ENCODE results near the gene CTXND1.

DNA sequence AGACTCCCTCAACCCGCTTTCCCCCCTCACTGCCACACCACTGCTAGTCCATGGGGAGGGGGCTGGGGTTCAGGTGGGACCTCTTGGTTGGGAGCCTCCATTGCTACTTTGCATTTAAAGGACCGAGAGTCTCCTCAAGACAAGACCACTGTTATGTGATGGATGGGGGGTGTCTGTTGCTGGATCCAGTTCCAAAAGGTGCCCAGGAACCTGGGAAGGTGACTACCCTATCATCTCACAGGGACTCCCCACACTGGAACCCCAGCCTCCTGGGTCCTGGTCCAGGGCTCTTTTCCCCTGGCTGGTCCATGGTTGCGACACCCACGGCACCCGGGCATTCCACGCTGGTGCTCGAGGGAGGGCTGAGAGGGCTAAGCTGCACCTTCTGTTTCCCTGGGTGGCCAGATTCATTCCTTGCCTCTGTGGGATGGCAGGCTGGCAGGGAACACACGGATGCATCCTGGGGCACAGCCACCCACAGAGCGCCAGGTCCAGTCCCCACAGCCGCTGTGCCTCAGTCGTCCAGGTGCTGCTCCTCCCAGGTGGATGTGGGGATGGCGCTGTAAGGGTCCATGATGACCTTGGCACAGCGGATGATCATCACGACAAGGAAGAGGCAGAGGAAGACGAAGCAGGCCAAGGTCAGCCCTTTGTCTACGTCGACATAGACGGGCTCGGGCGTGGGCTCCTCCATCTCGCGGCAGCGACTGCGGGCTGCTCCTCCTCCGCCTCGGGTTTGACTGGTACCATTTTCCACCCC lies 50.6 kb downstream of the CTXND1 start:
- no peak for TF ChIP-seq ZFP30 (CRISPR knock-in tag; IDR thresholded peaks at IDR 0.05)
- TF ChIP-seq, protein P1, sequence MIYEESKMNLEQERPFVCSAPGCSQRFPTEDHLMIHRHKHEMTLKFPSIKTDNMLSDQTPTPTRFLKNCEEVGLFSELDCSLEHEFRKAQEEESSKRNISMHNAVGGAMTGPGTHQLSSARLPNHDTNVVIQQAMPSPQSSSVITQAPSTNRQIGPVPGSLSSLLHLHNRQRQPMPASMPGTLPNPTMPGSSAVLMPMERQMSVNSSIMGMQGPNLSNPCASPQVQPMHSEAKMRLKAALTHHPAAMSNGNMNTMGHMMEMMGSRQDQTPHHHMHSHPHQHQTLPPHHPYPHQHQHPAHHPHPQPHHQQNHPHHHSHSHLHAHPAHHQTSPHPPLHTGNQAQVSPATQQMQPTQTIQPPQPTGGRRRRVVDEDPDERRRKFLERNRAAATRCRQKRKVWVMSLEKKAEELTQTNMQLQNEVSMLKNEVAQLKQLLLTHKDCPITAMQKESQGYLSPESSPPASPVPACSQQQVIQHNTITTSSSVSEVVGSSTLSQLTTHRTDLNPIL (CRISPR knock-in tag; IDR thresholded peaks at IDR 0.05; ENCODE audit: low read depth): no peak
- TF ChIP-seq, protein P2, sequence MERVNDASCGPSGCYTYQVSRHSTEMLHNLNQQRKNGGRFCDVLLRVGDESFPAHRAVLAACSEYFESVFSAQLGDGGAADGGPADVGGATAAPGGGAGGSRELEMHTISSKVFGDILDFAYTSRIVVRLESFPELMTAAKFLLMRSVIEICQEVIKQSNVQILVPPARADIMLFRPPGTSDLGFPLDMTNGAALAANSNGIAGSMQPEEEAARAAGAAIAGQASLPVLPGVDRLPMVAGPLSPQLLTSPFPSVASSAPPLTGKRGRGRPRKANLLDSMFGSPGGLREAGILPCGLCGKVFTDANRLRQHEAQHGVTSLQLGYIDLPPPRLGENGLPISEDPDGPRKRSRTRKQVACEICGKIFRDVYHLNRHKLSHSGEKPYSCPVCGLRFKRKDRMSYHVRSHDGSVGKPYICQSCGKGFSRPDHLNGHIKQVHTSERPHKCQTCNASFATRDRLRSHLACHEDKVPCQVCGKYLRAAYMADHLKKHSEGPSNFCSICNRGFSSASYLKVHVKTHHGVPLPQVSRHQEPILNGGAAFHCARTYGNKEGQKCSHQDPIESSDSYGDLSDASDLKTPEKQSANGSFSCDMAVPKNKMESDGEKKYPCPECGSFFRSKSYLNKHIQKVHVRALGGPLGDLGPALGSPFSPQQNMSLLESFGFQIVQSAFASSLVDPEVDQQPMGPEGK (CRISPR knock-in tag; IDR thresholded peaks at IDR 0.05; ENCODE audit: borderline replicate concordance): no peak
- TF ChIP-seq, protein P3, sequence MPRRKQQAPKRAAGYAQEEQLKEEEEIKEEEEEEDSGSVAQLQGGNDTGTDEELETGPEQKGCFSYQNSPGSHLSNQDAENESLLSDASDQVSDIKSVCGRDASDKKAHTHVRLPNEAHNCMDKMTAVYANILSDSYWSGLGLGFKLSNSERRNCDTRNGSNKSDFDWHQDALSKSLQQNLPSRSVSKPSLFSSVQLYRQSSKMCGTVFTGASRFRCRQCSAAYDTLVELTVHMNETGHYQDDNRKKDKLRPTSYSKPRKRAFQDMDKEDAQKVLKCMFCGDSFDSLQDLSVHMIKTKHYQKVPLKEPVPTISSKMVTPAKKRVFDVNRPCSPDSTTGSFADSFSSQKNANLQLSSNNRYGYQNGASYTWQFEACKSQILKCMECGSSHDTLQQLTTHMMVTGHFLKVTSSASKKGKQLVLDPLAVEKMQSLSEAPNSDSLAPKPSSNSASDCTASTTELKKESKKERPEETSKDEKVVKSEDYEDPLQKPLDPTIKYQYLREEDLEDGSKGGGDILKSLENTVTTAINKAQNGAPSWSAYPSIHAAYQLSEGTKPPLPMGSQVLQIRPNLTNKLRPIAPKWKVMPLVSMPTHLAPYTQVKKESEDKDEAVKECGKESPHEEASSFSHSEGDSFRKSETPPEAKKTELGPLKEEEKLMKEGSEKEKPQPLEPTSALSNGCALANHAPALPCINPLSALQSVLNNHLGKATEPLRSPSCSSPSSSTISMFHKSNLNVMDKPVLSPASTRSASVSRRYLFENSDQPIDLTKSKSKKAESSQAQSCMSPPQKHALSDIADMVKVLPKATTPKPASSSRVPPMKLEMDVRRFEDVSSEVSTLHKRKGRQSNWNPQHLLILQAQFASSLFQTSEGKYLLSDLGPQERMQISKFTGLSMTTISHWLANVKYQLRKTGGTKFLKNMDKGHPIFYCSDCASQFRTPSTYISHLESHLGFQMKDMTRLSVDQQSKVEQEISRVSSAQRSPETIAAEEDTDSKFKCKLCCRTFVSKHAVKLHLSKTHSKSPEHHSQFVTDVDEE (CRISPR knock-in tag; IDR thresholded peaks at IDR 0.05): no peak
- TF ChIP-seq, protein P4, sequence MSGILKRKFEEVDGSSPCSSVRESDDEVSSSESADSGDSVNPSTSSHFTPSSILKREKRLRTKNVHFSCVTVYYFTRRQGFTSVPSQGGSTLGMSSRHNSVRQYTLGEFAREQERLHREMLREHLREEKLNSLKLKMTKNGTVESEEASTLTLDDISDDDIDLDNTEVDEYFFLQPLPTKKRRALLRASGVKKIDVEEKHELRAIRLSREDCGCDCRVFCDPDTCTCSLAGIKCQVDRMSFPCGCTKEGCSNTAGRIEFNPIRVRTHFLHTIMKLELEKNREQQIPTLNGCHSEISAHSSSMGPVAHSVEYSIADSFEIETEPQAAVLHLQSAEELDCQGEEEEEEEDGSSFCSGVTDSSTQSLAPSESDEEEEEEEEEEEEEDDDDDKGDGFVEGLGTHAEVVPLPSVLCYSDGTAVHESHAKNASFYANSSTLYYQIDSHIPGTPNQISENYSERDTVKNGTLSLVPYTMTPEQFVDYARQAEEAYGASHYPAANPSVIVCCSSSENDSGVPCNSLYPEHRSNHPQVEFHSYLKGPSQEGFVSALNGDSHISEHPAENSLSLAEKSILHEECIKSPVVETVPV (CRISPR knock-in tag; IDR thresholded peaks at IDR 0.05): no peak
- no peak for TF ChIP-seq RARB (CRISPR knock-in tag; IDR thresholded peaks at IDR 0.05)
- no peak for TF ChIP-seq ZNF8 (CRISPR knock-in tag; IDR thresholded peaks at IDR 0.05)
- no peak for TF ChIP-seq ISL1 (CRISPR knock-in tag; IDR thresholded peaks at IDR 0.05)
- no peak for TF ChIP-seq ZNF70 (CRISPR knock-in tag; IDR thresholded peaks at IDR 0.05)
- TF ChIP-seq SNAI2 (CRISPR knock-in tag; IDR thresholded peaks at IDR 0.05): no peak
- TF ChIP-seq ZC3H10 (CRISPR knock-in tag; IDR thresholded peaks at IDR 0.05): no peak

All from SK-N-SH treated with all-trans-retinoic acid at 6 μM for 48 hours (cell line).